Endothelial cell of coronary artery (primary cell): ENCODE data around the gene KRTAP13-3. TPM values are rescaled to one million over a fixed set of nuclear protein-coding genes. Genes with fewer than 3 reads are reported as not detected.

Experiments used
- total RNA-seq: library from RNA; depleted of rRNA; stranded (reverse); fragments of >200 nt; gene quantifications from 2 replicates; pipeline ENCODE4 v1.2.3, GENCODE V29; 2014

The KRTAP13-3 gene
- total RNA-seq: not detected in 2 replicates

GRCh38 chr21:30425826-30426225 is at the start of gene KRTAP13-3:
Gene KRTAP13-3, minus strand, starts transcription at chr21:30425926. Its CDS starts 14 bp downstream, at chr21:30425912.

GRCh38 chr21:30439975-30440374 is 14.2 kb upstream of the KRTAP13-3 start, which contains the start of gene KRTAP15-1:
Gene KRTAP15-1, plus strand, starts transcription at chr21:30440275. Its CDS starts 53 bp downstream, at chr21:30440328.

GRCh38 chr21:30430170-30430655 is 4.5 kb upstream of the KRTAP13-3 start, which contains the start of gene KRTAP13-4:
Gene KRTAP13-4, plus strand, starts transcription at chr21:30430220. Its CDS starts 56 bp downstream, at chr21:30430276.

GRCh38 chr21:30395731-30396130 is 30.0 kb downstream of the KRTAP13-3 start, which contains the start of gene KRTAP13-1:
Gene KRTAP13-1, plus strand, starts transcription at chr21:30396031. Its CDS starts 56 bp downstream, at chr21:30396087.

Other genes with a start within 250 kb of the KRTAP13-3 start
- gene CLDN8, start 209.8 kb downstream of the KRTAP13-3 start, total RNA-seq: not detected in 2 replicates
- not detected in 2 replicates for gene KRTAP24-1, start 143.0 kb downstream of the KRTAP13-3 start, total RNA-seq
- not detected in 2 replicates for gene KRTAP25-1, start 136.4 kb downstream of the KRTAP13-3 start, total RNA-seq
- not detected in 2 replicates for gene KRTAP26-1, start 105.6 kb downstream of the KRTAP13-3 start, total RNA-seq
- gene KRTAP27-1, start 88.2 kb downstream of the KRTAP13-3 start, total RNA-seq: not detected in 2 replicates
- gene KRTAP23-1, start 77.3 kb downstream of the KRTAP13-3 start, total RNA-seq: not detected in 2 replicates
- not detected in 2 replicates for gene KRTAP13-2, start 53.7 kb downstream of the KRTAP13-3 start, total RNA-seq
- not detected in 2 replicates for gene KRTAP13-1, start 29.9 kb downstream of the KRTAP13-3 start, total RNA-seq
- gene KRTAP13-4, start 4.3 kb upstream of the KRTAP13-3 start, total RNA-seq: not detected in 2 replicates
- not detected in 2 replicates for gene KRTAP15-1, start 14.3 kb upstream of the KRTAP13-3 start, total RNA-seq
- gene KRTAP19-1, start 54.4 kb upstream of the KRTAP13-3 start, total RNA-seq: not detected in 2 replicates
- gene KRTAP19-2, start 61.5 kb upstream of the KRTAP13-3 start, total RNA-seq: not detected in 2 replicates
- gene KRTAP19-3, start 66.1 kb upstream of the KRTAP13-3 start, total RNA-seq: not detected in 2 replicates
- not detected in 2 replicates for gene KRTAP19-4, start 71.2 kb upstream of the KRTAP13-3 start, total RNA-seq
- gene KRTAP19-5, start 76.2 kb upstream of the KRTAP13-3 start, total RNA-seq: not detected in 2 replicates
- gene KRTAP19-6, start 115.9 kb upstream of the KRTAP13-3 start, total RNA-seq: not detected in 2 replicates
- not detected in 2 replicates for gene KRTAP19-7, start 135.4 kb upstream of the KRTAP13-3 start, total RNA-seq
- gene KRTAP22-2, start 164.5 kb upstream of the KRTAP13-3 start, total RNA-seq: not detected in 2 replicates
- gene KRTAP6-3, start 166.5 kb upstream of the KRTAP13-3 start, total RNA-seq: not detected in 2 replicates
- gene KRTAP6-2, start 173.0 kb upstream of the KRTAP13-3 start, total RNA-seq: not detected in 2 replicates
- gene KRTAP22-1, start 175.2 kb upstream of the KRTAP13-3 start, total RNA-seq: not detected in 2 replicates
- gene KRTAP6-1, start 188.0 kb upstream of the KRTAP13-3 start, total RNA-seq: not detected in 2 replicates
- not detected in 2 replicates for gene KRTAP20-1, start 190.5 kb upstream of the KRTAP13-3 start, total RNA-seq
- gene KRTAP20-4, start 194.7 kb upstream of the KRTAP13-3 start, total RNA-seq: not detected in 2 replicates
- gene KRTAP20-2, start 209.3 kb upstream of the KRTAP13-3 start, total RNA-seq: not detected in 2 replicates
- not detected in 2 replicates for gene KRTAP20-3, start 216.9 kb upstream of the KRTAP13-3 start, total RNA-seq